Measurements from ENCODE around the gene ELAVL1.

The ELAVL1 gene

DNA sequence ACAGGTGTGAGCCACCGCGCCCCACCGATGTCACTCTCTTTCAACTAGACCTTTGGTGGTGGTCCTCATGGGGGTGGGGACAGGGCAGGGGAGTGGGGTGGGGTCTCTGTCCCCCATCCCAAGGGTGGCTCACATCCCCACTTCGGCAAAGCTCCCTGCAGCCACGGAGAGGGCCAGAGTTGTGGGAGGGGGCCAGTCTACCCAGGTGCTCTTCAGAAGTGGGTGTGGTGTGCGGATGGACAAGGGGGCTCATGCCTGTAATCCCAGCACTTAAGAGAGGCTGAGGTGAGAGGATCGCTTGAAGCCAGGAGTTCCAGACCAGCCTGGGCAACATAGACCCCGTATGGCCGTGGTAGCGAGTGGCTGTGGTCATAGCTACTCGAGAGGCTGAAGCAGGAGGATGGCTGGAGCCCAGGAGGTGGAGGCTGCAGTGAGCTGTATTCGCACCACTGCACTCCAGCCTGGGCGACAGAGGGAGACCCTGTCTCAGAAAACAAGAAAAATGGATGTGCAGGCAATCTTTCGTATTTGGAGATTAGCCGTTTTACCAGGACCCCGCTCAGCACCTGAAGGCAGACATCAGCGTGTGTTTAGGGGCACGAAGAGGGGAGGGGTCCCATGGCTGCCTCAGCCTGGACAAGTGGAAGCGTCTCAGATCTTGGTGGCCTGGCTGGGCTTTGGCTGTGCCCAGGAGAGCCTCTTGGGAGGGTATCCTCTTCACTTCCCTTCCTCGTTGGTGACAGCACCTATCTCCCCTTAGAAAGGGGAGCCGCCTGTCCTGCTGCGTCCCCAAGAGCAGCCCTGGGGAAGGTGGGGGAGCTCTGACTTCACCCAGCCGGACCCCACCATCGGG is 90.0 kb downstream of the ELAVL1 start:
- H3K4me2 ChIP-seq (ENCODE audit: low read length), result peak overlapping the region; percentile 80
- H3K36me3 ChIP-seq (ENCODE audit: insufficient read depth, low read length), result peaks cover 16% of the 10 kb centered on the region
- H3K9me3 ChIP-seq (replicated peaks; ENCODE audit: low read length), result no peaks in the 10 kb centered on the region
- H3K9ac ChIP-seq (ENCODE audit: low read depth, low read length), result peak overlapping the region; percentile 14
- peaks cover 32% of the 10 kb centered on the region for H3K4me1 ChIP-seq (ENCODE audit: control insufficient read depth, insufficient read depth, low read length)
- peaks cover 17% of the 10 kb centered on the region for H3K27me3 ChIP-seq (ENCODE audit: control insufficient read depth, insufficient read depth, low read length)
- peak overlapping the region; percentile 64 for H3K4me3 ChIP-seq (ENCODE audit: low read length)

DNA sequence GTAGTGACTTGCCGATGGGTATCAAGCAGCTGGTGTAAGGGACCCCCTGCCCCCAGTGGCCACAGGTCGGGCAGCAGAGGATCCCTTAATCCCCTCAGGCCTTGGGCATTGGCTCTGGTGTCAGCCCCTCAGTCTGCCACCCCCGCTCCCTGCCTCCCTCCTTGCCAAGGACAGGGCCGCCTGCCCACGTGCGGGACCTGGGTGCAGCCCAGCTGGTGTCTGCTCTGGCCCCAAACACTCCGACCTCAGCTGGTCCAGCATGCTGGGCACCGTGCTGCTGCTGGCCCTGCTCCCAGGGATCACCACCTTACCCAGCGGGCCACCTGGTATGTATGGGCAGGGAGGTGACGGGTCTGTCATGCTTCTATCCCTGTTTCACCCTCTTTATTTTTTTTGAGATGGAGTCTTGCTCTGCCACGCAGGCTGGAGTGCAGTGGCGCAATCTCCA is 90.8 kb downstream of the ELAVL1 start, which contains the start of gene TGFBR3L:
TGFBR3L (plus strand) TSS at position 233 of the 448 bp plus-strand sequence.
- Histone ChIP-seq H3K36me3 (ENCODE audit: insufficient read depth, low read length) (peaks cover 22% of the 10 kb centered on the region), H3K4me3 (ENCODE audit: low read length) (no peak within 1 kb of the TSS), H3K4me2 (ENCODE audit: low read length) (peak within 1 kb of the TSS; percentile 80), H3K27me3 (ENCODE audit: control insufficient read depth, insufficient read depth, low read length) (peaks cover 17% of the 10 kb centered on the region), H3K4me1 (ENCODE audit: control insufficient read depth, insufficient read depth, low read length) (peaks cover 28% of the 10 kb centered on the region), H3K9me3 (replicated peaks; ENCODE audit: low read length) (no peaks in the 10 kb centered on the region), H3K9ac (ENCODE audit: low read depth, low read length) (no peak within 1 kb of the TSS)

- H3K4me3 ChIP-seq (ENCODE audit: low read length), result no peak overlapping the region
- peaks cover 25% of the 10 kb centered on the region for H3K36me3 ChIP-seq (ENCODE audit: insufficient read depth, low read length)
- no peaks in the 10 kb centered on the region for H3K9me3 ChIP-seq (replicated peaks; ENCODE audit: low read length)
- H3K9ac ChIP-seq (ENCODE audit: low read depth, low read length), result no peak overlapping the region
- H3K4me2 ChIP-seq (ENCODE audit: low read length), result no peak overlapping the region
- H3K4me1 ChIP-seq (ENCODE audit: control insufficient read depth, insufficient read depth, low read length), result peaks cover 25% of the 10 kb centered on the region
- H3K27me3 ChIP-seq (ENCODE audit: control insufficient read depth, insufficient read depth, low read length), result peaks cover 17% of the 10 kb centered on the region
Observed at GRCh38 chr19:7914099-7914498, 91.3 kb downstream of the ELAVL1 start.

GRCh38 chr19:7913652-7914051 is 91.8 kb downstream of the ELAVL1 start:
- H3K27me3 ChIP-seq (ENCODE audit: control insufficient read depth, insufficient read depth, low read length), result peaks cover 17% of the 10 kb centered on the region
- no peak overlapping the region for H3K9ac ChIP-seq (ENCODE audit: low read depth, low read length)
- no peak overlapping the region for H3K4me3 ChIP-seq (ENCODE audit: low read length)
- peaks cover 25% of the 10 kb centered on the region for H3K4me1 ChIP-seq (ENCODE audit: control insufficient read depth, insufficient read depth, low read length)
- peaks cover 27% of the 10 kb centered on the region for H3K36me3 ChIP-seq (ENCODE audit: insufficient read depth, low read length)
- no peak overlapping the region for H3K4me2 ChIP-seq (ENCODE audit: low read length)
- no peaks in the 10 kb centered on the region for H3K9me3 ChIP-seq (replicated peaks; ENCODE audit: low read length)

- Histone ChIP-seq H3K36me3 (ENCODE audit: insufficient read depth, low read length) (peaks cover 27% of the 10 kb centered on the region), H3K4me3 (ENCODE audit: low read length) (no peak overlapping the region), H3K4me2 (ENCODE audit: low read length) (no peak overlapping the region), H3K27me3 (ENCODE audit: control insufficient read depth, insufficient read depth, low read length) (peaks cover 17% of the 10 kb centered on the region), H3K9me3 (replicated peaks; ENCODE audit: low read length) (no peaks in the 10 kb centered on the region), H3K4me1 (ENCODE audit: control insufficient read depth, insufficient read depth, low read length) (peaks cover 24% of the 10 kb centered on the region), H3K9ac (ENCODE audit: low read depth, low read length) (no peak overlapping the region)
Observed at GRCh38 chr19:7912697-7913564, 92.5 kb downstream of the ELAVL1 start.

DNA sequence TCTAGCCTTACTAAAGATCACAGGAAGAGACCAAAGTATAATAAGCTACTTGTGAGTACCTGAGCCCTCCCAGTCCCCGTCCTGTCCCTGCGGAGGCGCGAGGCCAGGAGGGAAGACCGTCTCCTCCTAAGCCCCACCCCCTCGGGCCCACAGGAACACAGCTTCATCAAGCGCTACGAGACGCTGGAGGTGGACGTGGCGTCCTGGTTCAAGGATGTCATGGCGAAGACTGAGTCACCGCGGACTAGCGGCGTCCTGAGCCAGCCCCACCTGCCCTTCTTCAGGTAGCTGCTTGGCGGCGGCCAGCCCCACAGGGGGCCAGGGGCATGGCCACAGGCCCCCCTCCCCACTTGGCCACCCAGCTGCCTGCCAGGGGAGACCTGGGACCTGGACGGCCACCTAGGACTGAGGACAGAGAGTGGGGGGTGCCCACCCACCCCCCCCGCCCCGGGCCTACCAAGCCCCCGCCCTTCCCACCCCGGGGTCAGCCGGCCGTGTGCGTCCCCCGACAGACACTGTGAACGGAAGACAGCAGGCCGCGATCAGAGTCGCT is 93.2 kb downstream of the ELAVL1 start:
- no peaks in the 10 kb centered on the region for H3K9me3 ChIP-seq (replicated peaks; ENCODE audit: low read length)
- no peak overlapping the region for H3K4me2 ChIP-seq (ENCODE audit: low read length)
- H3K36me3 ChIP-seq (ENCODE audit: insufficient read depth, low read length), result peaks cover 29% of the 10 kb centered on the region
- H3K9ac ChIP-seq (ENCODE audit: low read depth, low read length), result no peak overlapping the region
- no peak overlapping the region for H3K4me3 ChIP-seq (ENCODE audit: low read length)
- H3K4me1 ChIP-seq (ENCODE audit: control insufficient read depth, insufficient read depth, low read length), result peaks cover 17% of the 10 kb centered on the region
- H3K27me3 ChIP-seq (ENCODE audit: control insufficient read depth, insufficient read depth, low read length), result peaks cover 15% of the 10 kb centered on the region

DNA sequence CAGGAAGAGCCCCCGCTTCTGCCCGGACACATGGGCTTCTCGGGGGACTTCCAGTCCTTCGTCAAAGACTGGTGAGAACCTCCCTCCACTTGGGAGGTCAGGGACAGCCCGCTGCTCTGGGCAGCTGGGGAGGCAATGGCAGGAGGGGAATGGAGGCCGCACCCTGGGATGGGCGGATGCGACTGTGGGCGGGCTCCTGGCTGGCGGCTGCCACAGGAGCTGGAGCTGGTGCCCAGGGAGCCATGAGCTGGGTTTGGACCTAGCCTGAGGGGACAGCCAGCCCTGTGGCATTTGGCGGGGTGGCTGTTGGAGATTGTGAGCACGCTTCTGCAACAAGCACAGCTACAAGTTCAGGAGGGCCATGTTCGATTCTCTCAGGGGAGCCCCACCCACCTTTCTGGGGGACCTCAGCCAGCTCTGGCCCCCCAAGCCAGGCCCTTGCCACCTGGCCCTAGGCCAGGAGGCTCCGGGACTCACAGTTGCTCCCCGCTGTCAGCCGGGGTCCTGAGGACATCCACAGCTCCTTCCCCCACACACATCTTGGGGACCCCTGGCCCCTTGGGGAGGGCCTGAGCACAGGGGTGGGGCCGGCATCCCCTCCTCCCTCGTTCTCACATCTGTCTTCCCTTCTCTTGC is 93.8 kb downstream of the ELAVL1 start:
- Histone ChIP-seq H3K9me3 (replicated peaks; ENCODE audit: low read length) (no peaks in the 10 kb centered on the region), H3K4me2 (ENCODE audit: low read length) (no peak overlapping the region), H3K36me3 (ENCODE audit: insufficient read depth, low read length) (peaks cover 32% of the 10 kb centered on the region), H3K4me3 (ENCODE audit: low read length) (no peak overlapping the region), H3K9ac (ENCODE audit: low read depth, low read length) (no peak overlapping the region), H3K27me3 (ENCODE audit: control insufficient read depth, insufficient read depth, low read length) (peaks cover 10% of the 10 kb centered on the region), H3K4me1 (ENCODE audit: control insufficient read depth, insufficient read depth, low read length) (peaks cover 11% of the 10 kb centered on the region)

DNA sequence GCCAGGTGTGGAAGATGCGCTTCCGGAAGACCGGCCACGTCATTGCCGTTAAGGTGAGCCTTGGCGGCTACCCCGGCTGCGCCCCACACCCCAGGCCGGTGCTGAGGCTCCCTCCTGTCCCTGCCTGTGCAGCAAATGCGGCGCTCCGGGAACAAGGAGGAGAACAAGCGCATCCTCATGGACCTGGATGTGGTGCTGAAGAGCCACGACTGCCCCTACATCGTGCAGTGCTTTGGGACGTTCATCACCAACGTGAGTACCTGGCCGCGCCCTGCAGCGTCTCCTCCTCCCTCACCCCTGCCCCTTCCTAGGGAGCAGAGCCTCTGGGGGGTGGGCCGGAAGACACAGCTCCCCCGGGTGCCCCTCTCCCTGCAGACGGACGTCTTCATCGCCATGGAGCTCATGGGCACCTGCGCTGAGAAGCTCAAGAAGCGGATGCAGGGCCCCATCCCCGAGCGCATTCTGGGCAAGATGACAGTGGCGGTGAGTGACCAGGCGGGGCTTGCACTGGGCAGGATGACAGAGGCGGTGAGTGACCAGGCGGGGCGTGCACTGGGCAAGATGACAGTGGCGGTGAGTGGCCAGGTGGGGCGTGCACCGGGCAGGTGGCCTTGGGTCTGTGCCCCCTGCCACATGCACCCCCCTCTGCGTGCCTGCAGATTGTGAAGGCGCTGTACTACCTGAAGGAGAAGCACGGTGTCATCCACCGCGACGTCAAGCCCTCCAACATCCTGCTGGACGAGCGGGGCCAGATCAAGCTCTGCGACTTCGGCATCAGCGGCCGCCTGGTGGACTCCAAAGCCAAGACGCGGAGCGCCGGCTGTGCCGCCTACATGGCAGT is 94.9 kb downstream of the ELAVL1 start:
- peaks cover 32% of the 10 kb centered on the region for H3K36me3 ChIP-seq (ENCODE audit: insufficient read depth, low read length)
- H3K9ac ChIP-seq (ENCODE audit: low read depth, low read length), result no peak overlapping the region
- H3K4me3 ChIP-seq (ENCODE audit: low read length), result no peak overlapping the region
- H3K27me3 ChIP-seq (ENCODE audit: control insufficient read depth, insufficient read depth, low read length), result peaks cover 4% of the 10 kb centered on the region
- peaks cover under 1% of the 10 kb centered on the region for H3K4me1 ChIP-seq (ENCODE audit: control insufficient read depth, insufficient read depth, low read length)
- no peaks in the 10 kb centered on the region for H3K9me3 ChIP-seq (replicated peaks; ENCODE audit: low read length)
- H3K4me2 ChIP-seq (ENCODE audit: low read length), result no peak overlapping the region

- Histone ChIP-seq H3K9me3 (replicated peaks; ENCODE audit: low read length) (no peaks in the 10 kb centered on the region), H3K4me3 (ENCODE audit: low read length) (no peak overlapping the region), H3K4me2 (ENCODE audit: low read length) (no peak overlapping the region), H3K36me3 (ENCODE audit: insufficient read depth, low read length) (peaks cover 32% of the 10 kb centered on the region), H3K27me3 (ENCODE audit: control insufficient read depth, insufficient read depth, low read length) (no peaks in the 10 kb centered on the region), H3K9ac (ENCODE audit: low read depth, low read length) (no peak overlapping the region), H3K4me1 (ENCODE audit: control insufficient read depth, insufficient read depth, low read length) (peaks cover 7% of the 10 kb centered on the region)
Observed at GRCh38 chr19:7909471-7910067, 95.9 kb downstream of the ELAVL1 start.

GRCh38 chr19:7908742-7909461 is 96.5 kb downstream of the ELAVL1 start:
- H3K9me3 ChIP-seq (replicated peaks; ENCODE audit: low read length), result no peaks in the 10 kb centered on the region
- no peak overlapping the region for H3K4me2 ChIP-seq (ENCODE audit: low read length)
- H3K36me3 ChIP-seq (ENCODE audit: insufficient read depth, low read length), result peaks cover 32% of the 10 kb centered on the region
- peaks cover 7% of the 10 kb centered on the region for H3K4me1 ChIP-seq (ENCODE audit: control insufficient read depth, insufficient read depth, low read length)
- no peak overlapping the region for H3K9ac ChIP-seq (ENCODE audit: low read depth, low read length)
- no peaks in the 10 kb centered on the region for H3K27me3 ChIP-seq (ENCODE audit: control insufficient read depth, insufficient read depth, low read length)
- no peak overlapping the region for H3K4me3 ChIP-seq (ENCODE audit: low read length)

Measured in skeletal muscle satellite cell (primary cell).